ENCODE results near the gene MBD5.

MBD5 gene

DNA sequence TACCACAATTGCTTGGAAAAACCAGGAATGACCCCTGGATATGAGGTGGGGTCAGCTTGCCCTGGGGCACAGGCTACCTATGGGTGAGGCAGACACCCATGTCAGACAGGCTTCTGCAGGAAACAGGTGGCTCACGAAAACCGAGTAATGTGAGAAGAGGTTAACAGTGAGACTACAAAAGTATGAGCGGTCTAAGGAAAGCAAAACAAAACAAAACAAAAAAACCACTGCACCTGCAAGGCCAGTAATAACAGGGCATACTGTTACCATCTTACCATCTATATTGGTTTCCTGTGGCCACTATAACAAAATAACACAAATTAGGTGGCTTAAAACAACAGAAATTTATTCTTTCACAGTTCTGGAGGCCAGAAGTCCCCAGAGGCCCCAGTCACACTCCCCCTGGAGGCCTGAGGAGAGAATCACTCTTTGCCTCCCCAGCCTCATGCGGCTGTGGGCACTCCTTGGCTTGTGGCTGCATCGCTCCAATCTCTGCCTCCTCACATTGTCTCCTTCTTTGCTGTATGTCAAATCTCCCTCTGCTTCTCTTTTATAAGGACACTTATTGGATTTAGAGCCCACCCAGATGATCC lies 537.0 kb downstream of the MBD5 start:
- DNase-seq = no peak

DNA sequence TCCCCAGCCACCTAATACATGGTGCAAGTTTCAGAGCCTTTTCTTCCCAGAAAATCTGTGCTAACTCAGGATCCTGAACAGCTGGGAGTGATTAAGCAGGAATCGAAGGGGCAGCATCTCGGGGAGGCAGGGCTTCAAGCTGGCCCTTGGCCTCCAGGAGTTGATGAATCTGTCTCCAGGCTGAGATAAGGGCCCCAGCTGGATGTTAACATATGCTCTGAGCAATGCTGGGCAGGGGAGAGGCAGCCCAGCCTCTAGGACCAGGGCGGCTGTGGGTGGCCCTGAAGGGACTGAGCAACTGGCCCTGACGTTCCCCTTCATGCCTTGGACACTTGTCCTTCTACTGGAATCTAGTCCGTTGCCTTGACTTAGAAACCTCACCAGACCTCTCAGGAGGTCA lies 539.6 kb downstream of the MBD5 start:
- no peak for DNase-seq

DNA sequence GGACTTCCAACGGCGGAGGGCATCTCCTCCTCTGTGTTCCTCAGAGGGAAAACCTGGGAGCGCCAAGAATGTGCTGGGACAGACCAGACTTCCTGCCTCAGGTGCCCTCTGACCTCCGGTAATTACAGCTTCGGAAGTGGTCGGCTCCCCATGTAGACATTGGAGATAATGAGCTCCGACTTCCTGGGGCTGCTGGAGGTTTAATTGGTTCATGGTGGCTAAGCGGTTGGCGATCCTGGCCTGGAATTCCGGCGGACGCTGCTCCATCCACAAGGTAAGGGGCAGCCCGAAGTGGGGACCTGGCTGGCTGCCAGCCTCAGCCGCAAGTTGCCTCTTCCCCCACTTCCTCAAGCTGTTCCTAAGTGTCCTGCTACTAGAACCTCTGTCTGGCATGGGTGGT lies 540.5 kb downstream of the MBD5 start:
- no peak for DNase-seq

DNA sequence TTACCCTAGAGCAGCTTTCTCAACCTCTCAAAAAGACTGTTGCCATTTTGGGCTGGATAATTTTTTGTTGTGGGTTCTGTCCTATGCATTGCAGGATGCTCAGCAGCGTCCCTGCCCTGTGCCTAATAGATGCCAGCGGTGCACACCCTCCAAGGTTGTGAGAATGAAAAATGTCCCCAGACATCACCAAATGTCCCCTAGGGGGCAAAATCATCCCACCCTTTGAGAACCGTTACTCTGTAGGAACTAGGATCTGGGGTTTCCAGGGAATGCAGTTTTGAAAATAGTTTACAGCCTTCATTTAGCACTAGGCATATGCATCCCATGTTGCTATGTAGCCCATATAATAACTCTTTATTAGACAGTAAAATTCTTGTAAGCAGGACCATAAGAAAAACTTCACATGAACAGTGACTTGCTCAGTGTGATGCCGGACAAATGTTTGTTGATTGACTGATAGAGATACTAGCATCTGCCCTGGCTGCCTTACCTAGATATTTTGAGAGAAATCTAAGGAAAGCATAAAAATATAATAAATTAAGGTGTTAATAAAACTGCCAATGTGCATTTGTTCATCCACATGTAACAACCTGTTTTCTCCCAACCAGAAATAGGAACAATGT lies 544.5 kb downstream of the MBD5 start:
- DNase-seq = no peak

All from COR-L47 (cell line).